Measurements from ENCODE around the gene CHST1.

Gene CHST1

DNA sequence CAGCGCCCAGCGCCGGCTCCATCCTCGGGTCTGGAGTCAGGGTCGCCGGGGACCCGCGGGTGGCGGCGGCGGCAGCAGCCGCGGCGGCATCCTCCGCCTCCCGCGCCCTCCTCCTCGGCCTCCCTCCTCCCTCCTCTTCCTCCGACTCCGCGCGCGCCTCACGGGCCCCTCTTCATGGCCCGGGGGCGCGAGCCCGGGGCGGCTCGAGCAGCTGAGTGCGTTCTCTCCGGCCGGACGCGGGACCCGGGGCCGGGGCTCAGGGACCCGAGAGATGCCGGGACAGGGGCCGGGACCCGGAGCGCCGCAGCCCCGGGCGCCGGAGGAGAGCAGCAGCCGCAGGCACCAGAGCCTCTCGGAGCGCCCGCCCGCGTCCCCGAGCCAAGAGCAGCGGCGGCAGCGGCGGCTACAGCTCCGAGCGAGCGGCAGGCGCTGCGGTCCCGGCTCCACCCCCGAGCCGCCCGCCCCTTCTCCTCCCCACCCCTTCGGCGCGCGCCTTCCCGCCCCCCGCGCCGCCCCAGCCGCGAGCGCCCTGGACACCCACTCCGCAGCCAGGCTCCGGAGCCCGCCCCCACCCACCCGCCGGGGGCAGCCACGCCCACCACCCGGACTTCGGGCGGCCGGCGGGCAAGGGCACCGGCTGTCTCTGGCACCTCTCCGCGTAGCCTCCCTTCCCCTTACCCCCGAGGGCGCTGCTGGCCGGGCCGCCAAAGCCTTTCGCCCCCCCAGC lies at the start of gene CHST1:
TSS of gene CHST1 (minus strand) at position 417 of the 727 bp plus-strand sequence. CDS start 14,699 bp downstream, outside the sequence.
- peak; percentile 22 for DNase-seq (ENCODE audit: low spot score)

DNA sequence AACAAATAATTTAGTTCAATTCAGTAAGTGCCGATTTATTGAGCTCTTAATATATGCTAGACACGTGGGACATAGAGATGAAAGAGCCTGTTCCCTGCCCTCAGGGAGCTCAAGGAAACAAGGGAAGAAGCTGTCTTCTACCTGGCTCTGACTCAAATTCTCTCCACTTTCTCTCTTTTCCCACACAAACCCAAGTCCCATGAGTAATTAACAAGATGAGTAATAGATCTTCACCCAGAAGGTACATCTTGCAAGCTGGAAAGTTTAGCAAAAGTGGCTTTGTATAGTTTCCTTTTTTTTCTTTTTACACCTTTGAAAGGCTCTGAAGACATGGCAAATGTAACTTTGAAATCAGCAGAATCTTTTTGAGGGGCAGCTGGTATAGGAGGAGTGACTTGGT lies 48.2 kb upstream of the CHST1 start:
- DNase-seq (ENCODE audit: low spot score): no peak

- no peak for DNase-seq (ENCODE audit: low spot score)
These were observed 45.1 kb upstream of the CHST1 start for GRCh38 chr11:45710561-45710960.

DNA sequence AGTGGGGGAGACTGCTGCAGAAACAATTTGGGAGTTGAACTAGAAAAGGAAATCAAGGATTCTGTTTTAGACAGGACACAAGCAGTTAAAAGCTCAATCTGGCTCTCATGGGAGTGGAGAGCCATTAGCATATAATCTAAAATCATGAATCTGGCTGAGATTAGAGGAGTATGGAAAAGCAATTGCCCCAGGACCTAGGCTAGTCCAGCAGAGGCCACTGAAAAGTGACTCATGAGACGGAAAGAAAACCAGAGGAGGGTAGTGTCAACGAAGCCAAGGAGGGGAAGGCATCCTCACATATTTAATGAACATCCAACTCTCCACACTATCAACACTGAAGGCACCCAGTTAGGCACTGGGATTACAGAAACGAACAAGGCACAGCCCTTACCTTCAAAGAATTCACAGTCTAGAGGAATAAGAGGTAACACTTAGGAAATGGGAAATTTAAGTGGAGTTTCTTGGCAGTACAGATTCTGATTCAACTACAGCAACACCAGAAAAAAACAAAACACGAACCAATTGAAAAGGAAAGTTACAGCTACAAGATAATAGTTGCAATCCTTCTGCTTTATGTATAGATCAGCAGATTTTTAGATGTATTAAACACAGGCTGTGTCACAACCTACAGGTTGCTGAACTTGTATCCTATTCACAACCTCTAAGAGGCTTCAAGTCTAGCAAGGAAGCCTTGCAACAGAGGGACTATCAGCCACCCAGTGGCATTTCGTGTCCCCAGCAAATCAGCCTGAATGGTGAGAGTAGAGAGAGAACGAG lies 43.7 kb upstream of the CHST1 start:
- DNase-seq (ENCODE audit: low spot score): no peak

- no peak for DNase-seq (ENCODE audit: low spot score)
These were observed 39.2 kb upstream of the CHST1 start for GRCh38 chr11:45704635-45705034.

- no peak for DNase-seq (ENCODE audit: low spot score)
These were observed 38.7 kb upstream of the CHST1 start for GRCh38 chr11:45704133-45704532.

DNA sequence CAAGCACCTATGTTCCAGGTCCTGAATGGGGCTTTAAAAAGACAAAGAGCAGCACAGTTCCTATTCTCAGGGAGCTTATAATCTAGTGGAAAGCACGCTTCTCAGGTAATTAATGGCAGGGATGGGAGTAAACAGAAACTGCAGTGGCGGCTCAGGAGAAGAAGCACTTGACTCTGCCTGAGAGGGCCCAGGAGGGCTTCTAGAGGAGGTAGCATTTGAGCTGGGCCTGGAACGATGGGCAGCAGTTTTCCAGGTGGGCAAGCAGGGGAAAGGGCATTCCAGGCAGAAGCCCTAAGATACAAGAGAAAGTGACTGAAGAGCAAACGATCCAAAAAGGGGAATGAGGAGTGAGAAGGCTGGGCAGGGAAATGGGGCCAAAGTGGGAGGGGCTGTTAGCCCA lies 37.1 kb upstream of the CHST1 start:
- DNase-seq (ENCODE audit: low spot score): no peak

GRCh38 chr11:45698777-45699497 lies 33.5 kb upstream of the CHST1 start:
- DNase-seq (ENCODE audit: low spot score): no peak

DNA sequence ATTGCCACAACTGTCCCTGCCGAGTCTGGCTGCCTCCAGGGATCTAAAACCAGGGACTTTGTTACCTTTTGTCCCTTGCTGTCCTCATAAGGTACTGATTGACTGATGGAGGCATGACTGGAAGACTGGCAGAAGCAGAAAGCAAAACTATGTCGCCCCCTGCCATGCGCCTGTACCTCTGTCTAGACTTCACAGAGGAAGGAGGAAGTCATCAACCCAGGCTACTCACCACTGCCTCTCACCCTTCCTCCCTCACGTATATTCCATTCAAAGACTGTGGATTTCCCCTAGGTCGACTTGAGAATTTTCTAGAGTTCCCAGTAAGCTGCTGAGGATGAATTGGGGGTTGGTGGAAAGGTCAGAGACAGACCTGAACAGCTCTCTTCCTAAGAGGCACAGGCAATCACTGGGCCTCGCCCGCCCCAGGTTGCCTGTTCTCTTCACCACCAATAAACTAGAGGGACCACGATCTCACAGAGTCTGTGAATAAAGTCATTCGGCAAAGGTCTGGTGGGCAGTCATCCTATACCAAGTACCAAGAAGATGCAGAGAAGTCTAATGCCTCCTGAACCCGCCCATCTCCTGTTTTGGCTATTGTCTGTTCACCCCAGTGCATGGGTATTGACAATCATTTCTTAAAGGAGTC lies 27.5 kb upstream of the CHST1 start:
- no peak for DNase-seq (ENCODE audit: low spot score)

DNA sequence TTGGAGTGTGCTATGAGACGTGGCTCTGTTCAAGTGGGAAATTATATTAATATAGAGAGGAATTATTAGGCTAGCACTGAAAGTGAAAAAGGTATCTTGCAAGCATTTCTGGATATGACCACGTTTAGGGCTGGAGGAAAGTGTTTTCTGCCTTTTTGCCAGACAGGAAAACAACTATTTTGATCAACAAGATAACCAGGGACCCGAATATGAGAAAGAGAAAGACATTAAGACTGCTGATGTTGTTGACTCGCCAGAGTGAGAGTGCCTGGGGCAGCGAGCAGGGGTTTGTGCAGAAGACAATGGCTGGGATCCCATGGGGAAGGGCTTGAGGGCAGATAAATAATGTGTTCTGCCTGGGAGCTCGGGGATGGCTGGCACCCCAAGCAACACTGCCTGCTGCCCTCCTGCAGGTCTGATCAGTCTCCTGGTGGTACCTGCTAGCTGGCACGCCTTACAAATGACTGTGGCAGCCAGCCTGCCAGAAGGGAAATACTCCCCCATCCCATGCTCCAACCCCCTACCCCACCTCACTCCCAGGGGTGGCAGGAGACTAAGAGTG lies 23.1 kb upstream of the CHST1 start:
- DNase-seq (ENCODE audit: low spot score): no peak

GRCh38 chr11:45687836-45688235 lies 22.4 kb upstream of the CHST1 start:
- no peak for DNase-seq (ENCODE audit: low spot score)

DNA sequence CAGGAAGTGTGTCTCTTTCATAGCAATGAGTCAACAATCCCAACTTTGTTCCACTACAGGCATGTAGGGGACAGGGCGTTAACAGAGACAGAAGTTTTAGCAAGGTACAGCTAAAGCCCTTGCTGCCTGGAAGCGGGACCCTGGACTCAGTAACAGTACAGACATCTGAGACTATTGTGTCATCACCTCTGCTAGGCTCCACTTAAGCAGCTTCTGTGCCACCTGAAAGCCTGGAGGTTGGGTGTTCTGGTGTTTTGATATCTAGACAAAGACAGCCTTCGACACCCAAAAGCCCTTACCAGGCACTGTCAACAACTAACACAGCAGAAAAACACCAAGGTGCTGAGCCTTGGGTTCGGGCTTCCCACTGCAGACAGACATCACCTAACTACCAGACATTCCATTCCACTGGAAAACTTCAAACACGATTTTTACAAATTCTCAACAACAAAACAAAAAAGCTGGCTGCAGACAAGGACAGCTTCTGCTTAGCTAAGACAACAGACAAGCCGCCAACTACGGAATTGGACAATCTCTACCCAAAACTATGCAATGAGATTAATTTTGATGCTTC lies 20.6 kb upstream of the CHST1 start:
- no peak for DNase-seq (ENCODE audit: low spot score)

GRCh38 chr11:45684440-45684839 lies 19.0 kb upstream of the CHST1 start:
- DNase-seq (ENCODE audit: low spot score): no peak

GRCh38 chr11:45683271-45684058 lies 18.0 kb upstream of the CHST1 start:
- DNase-seq (ENCODE audit: low spot score): no peak

GRCh38 chr11:45679806-45680205 lies 14.4 kb upstream of the CHST1 start:
- no peak for DNase-seq (ENCODE audit: low spot score)

DNA sequence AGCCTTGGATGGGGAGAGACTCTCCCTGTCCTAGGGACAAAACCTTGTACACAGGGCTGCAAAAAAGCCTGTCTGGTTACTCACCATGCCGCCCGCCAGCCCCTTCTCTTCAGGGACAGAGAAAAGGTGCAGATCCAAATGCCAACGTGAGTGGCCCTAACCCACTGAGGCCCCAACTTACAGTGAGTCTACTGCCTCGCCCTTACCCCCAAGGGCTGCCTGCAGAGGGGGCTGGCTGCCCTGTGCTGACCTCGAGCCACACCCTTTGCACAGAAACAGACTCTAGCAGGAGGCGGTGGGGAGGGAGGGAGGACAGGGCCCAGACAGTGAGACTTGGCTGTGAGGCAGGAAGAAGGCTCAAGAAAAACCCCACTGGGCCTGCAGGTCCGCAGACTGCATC lies 13.6 kb upstream of the CHST1 start:
- DNase-seq (ENCODE audit: low spot score): no peak

- DNase-seq (ENCODE audit: low spot score): no peak
These were observed 12.5 kb upstream of the CHST1 start for GRCh38 chr11:45677770-45678512.

DNA sequence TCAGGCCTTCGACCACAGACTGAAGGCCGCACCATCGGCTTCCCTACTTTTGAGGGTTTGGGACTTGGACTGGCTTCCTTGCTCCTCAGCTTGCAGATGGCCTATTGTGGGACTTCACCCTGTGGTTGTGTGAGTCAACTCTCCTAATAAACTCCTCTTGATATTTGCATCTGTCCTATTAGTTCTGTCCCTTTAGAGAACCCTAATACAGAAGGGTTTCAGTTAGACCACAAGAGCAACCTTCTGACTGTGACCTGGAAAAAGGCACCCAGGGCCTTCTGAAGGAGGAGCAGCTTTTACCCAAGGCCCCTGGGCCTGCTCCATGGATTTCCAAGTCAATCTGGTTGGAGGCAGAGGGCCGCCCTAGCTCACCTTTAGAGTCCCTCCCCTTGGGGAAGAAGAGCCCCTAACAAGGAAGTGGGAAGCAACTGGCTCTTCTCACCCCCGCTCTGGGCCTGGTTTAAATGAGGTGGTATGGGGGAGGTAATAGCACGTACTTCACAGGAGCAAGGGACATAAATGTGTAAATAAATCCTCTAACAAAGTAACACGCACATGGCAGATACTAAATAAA lies 11.2 kb upstream of the CHST1 start:
- no peak for DNase-seq (ENCODE audit: low spot score)

- no peak for DNase-seq (ENCODE audit: low spot score)
These were observed 10.2 kb upstream of the CHST1 start for GRCh38 chr11:45675646-45676045.

All from activated CD4-positive, alpha-beta T cell treated with anti-CD3 and anti-CD28 coated beads, Interleukin-2, Interleukin-4, amounts not matched to agents 100 ng/mL and 50 ng/mL, durations not matched to agents 16 hours and 8 hours (primary cell).